Calu3 (cell line): ENCODE measurements around the gene PRUNE1. TPM values are rescaled to one million over a fixed set of nuclear protein-coding genes. Genes with fewer than 3 reads are reported as not detected.

Experiments
- BruUV-seq: library from RNA; stranded (reverse); fragments of 400-500 nt; replicated peaks from 2 replicates; lab custom pipeline; 2021; lab: Mats Ljungman, UMichigan
- CTCF ChIA-PET: fragments of 300-600 bp; sonication (Branson Sonifier 250); formaldehyde crosslinking; loops from one replicate; lab custom pipeline; 2022; ENCODE audit warnings: antibody characterized with exemption; lab: Charles Lee
- DNase-seq: peaks from one replicate; pipeline ENCODE4 v3.0.0; 2022
- H3K27ac Mint-ChIP-seq: one replicate; pipeline ENCODE4 v1.8.0; 2022; ENCODE audit warnings: mixed read lengths; ENCODE audit not compliant: unreplicated experiment
- H3K27me3 Mint-ChIP-seq: one replicate; pipeline ENCODE4 v1.8.0; 2022; ENCODE audit warnings: mixed read lengths; ENCODE audit not compliant: unreplicated experiment
- H3K36me3 Mint-ChIP-seq: one replicate; pipeline ENCODE4 v1.8.0; 2022; ENCODE audit warnings: mild to moderate bottlenecking, moderate library complexity, mixed read lengths; ENCODE audit not compliant: insufficient read depth, unreplicated experiment
- H3K4me1 Mint-ChIP-seq: one replicate; pipeline ENCODE4 v1.8.0; 2022; ENCODE audit warnings: mild to moderate bottlenecking, low read depth, mixed read lengths; ENCODE audit not compliant: unreplicated experiment
- H3K4me3 Mint-ChIP-seq: one replicate; pipeline ENCODE4 v1.8.0; 2022; ENCODE audit warnings: mild to moderate bottlenecking, low read depth, moderate library complexity, mixed read lengths; ENCODE audit not compliant: unreplicated experiment
- H3K9me3 Mint-ChIP-seq: one replicate; pipeline ENCODE4 v1.8.0; 2022; ENCODE audit warnings: low read depth, mixed read lengths; ENCODE audit not compliant: unreplicated experiment
- intact Hi-C: fragments of 100-400 bp; cut with micrococcal nuclease; formaldehyde crosslinking; loops from one replicate; pipeline ENCODE4 v1.10.0; 2022; ENCODE audit not compliant: unreplicated experiment
- total RNA-seq: library from RNA; stranded (reverse); gene quantifications from 2 replicates; pipeline ENCODE4 v1.2.3, GENCODE V29; 2022
- TF ChIP-seq, protein P1 (sequence below): fragments of 200-600 bp; IDR thresholded peaks from one replicate; pipeline ENCODE4 v1.8.0; 2022; ENCODE audit warnings: antibody characterized with exemption; ENCODE audit not compliant: unreplicated experiment

PRUNE1 gene
- total RNA-seq, 1 experiment from 2014 or later: 15.9 TPM

DNA sequence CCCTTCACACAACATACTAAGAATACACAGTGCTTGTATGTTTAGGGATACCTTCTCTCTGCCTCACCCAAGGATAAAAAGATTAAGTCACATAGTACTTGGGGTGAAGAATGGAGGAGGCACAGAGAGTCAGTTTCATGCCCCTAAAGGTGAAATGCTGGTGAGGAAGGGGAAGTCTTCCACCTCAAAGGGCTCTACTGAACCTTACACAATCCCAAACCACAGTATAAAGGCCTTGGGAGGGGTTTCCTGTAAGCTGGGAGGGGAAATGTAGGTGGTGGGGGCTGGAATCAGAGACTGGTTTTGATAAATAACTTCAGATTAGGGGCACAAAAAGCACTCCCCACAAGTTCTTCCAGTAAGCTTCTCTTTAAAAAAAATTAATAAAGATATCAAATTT is 5.1 kb upstream of the PRUNE1 start:
- Mint-ChIP-seq H3K4me1 (peaks cover 28% of the 10 kb centered on the region), H3K4me3 (no peak overlapping the region), H3K27me3 (no peaks in the 10 kb centered on the region), H3K27ac (no peak overlapping the region), H3K36me3 (peaks cover 26% of the 10 kb centered on the region), H3K9me3 (no peaks in the 10 kb centered on the region)
- TF ChIP-seq, protein P1, sequence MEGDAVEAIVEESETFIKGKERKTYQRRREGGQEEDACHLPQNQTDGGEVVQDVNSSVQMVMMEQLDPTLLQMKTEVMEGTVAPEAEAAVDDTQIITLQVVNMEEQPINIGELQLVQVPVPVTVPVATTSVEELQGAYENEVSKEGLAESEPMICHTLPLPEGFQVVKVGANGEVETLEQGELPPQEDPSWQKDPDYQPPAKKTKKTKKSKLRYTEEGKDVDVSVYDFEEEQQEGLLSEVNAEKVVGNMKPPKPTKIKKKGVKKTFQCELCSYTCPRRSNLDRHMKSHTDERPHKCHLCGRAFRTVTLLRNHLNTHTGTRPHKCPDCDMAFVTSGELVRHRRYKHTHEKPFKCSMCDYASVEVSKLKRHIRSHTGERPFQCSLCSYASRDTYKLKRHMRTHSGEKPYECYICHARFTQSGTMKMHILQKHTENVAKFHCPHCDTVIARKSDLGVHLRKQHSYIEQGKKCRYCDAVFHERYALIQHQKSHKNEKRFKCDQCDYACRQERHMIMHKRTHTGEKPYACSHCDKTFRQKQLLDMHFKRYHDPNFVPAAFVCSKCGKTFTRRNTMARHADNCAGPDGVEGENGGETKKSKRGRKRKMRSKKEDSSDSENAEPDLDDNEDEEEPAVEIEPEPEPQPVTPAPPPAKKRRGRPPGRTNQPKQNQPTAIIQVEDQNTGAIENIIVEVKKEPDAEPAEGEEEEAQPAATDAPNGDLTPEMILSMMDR: no peak
- DNase-seq: no peak
- intact Hi-C loops: no loop called here
- CTCF ChIA-PET: interaction anchor here (2.6 kb wide), 1 partner anchor 22 kb away, joined by 10 read pairs; the partner anchor contains the start of gene ANXA9
- BruUV-seq: no TSS peak

DNA sequence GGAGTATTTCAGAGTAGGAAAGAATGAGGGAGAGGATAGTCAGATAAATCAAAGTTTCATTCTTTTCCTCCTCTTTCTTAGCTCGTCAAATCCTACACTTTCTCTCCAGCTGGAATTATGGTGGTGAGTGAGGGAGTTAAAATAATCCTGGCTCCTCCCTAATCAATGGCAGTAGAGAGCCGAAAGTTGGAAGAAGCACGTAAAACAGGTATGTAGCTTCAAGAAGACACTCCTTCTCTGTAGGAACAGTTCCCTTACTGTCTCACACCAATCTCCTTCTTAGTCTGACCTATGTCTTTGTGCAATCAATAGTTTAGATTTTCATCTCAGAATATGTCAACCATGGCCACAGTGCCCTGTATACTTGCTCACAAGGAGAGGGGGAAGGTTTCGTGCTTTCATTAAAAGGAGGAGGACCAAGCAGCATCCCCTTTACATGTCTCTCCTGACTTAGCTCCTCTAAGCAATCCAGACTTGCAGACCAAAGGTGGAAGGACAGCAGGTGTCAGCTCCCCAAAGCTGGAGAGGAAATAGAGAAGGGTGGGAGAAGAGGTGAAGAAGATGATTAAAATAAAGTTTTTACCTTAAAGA is 2.4 kb upstream of the PRUNE1 start:
- H3K9me3 Mint-ChIP-seq: no peaks in the 10 kb centered on the region
- H3K4me3 Mint-ChIP-seq: peak overlapping the region; percentile 96
- DNase-seq: peak; percentile 12
- CTCF ChIA-PET: interaction anchor here (0.7 to 2.5 kb wide), 10 partner anchors 8 to 94 kb away, joined by 3 to 26 read pairs (median 7); partner anchors contain the start of genes ANXA9 and GABPB2
- intact Hi-C loops: loop anchor here (5.0 kb wide), 1 partner anchor 129 kb away; the partner anchor contains the start of gene ARNT
- peaks cover 37% of the 10 kb centered on the region for H3K4me1 Mint-ChIP-seq
- H3K27ac Mint-ChIP-seq: peak overlapping the region; percentile 95
- TF ChIP-seq, protein P1: no peak
- H3K36me3 Mint-ChIP-seq: peaks cover 43% of the 10 kb centered on the region
- H3K27me3 Mint-ChIP-seq: no peaks in the 10 kb centered on the region
- no TSS peak for BruUV-seq

DNA sequence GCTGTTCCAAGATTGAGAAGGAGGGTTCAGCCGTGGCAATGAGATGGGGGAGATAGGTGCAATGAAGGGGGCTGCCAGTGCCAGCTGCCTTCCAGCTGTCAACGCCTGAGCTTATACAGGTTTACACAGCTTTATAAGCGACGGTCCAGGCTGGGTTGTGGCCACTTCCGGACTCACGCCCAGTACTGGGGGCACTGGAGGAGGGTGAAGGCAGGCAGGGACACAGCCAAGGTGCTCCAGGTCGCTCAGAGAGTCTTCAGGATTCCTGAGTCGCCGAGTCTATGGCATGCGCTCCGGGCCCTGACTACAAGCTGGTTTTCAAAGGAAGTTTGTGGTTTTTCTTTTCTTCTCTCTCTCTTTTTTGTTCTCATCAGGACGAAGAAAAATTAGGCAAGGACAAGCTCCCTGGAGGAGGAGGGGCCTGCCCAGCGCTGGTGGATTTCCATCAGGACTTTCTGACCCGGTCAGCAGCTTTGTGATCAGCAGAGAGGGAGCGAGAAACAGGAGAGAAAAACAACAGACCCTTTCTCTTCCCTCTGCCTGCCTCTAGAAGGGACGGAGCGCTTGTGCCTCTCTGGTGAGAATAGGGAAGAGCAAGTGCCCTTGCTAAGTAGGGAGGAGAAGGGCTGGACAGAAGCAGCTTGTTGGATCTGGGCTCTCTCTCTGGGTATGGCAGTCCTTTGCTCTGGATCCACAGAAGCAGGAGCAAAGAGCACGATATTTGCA is 1.8 kb upstream of the PRUNE1 start, which contains the start of gene MINDY1:
TSS of gene MINDY1 (minus strand) at position 576 of the 726 bp plus-strand sequence. CDS start 4,285 bp downstream, outside the sequence.
- BruUV-seq: TSS peak; percentile 56
- Mint-ChIP-seq H3K9me3 (no peaks in the 10 kb centered on the region), H3K4me1 (peaks cover 37% of the 10 kb centered on the region), H3K27ac (peak within 1 kb of the TSS; percentile 95), H3K4me3 (peak within 1 kb of the TSS; percentile 96), H3K27me3 (no peaks in the 10 kb centered on the region), H3K36me3 (peaks cover 43% of the 10 kb centered on the region)
- CTCF ChIA-PET: interaction anchor here (0.5 to 2.5 kb wide), 17 partner anchors 8 to 401 kb away, joined by 3 to 26 read pairs (median 5); partner anchors contain the start of genes ANXA9, CERS2 and GABPB2
- peak; percentile 83 for DNase-seq
- TF ChIP-seq, protein P1: peak; percentile 30
- intact Hi-C loops: loop anchor here (5.0 kb wide), 1 partner anchor 129 kb away; the partner anchor contains the start of gene ARNT

DNA sequence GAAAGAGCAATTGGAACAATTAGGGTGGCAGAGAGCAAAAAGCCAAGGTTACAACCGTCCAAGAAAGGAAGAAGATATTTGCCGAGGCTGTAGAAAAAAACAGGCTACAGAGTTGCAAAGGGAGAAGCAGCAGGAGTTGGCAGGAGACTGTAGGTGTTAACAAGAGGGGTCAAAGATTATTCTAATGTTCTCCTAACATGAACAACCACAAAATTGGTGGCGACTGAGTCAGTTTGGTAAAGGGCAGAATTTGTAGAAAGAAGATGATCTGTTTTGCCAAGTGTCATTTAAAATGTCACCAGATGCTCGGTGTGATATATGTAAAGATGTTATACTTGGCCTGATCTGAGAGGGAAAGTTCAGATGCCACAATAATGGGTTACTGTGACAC is 401 bp upstream of the PRUNE1 start:
- peaks cover 37% of the 10 kb centered on the region for H3K4me1 Mint-ChIP-seq
- no peaks in the 10 kb centered on the region for H3K9me3 Mint-ChIP-seq
- H3K27ac Mint-ChIP-seq: peak overlapping the region; percentile 95
- intact Hi-C loops: loop anchor here (5.0 kb wide), 1 partner anchor 131 kb away; the partner anchor contains the start of gene ARNT
- no TSS peak for BruUV-seq
- H3K36me3 Mint-ChIP-seq: peaks cover 43% of the 10 kb centered on the region
- no peak for DNase-seq
- H3K27me3 Mint-ChIP-seq: no peaks in the 10 kb centered on the region
- H3K4me3 Mint-ChIP-seq: peak overlapping the region; percentile 96
- CTCF ChIA-PET: interaction anchor here (1.5 kb wide), 1 partner anchor 40 kb away, joined by 4 read pairs; the partner anchor contains the start of gene C1orf56
- TF ChIP-seq, protein P1: no peak
